ENCODE results near the gene HLF.

Gene HLF

GRCh38 chr17:55307879-55308278 is 43.1 kb downstream of the HLF start:
- no peak for DNase-seq

DNA sequence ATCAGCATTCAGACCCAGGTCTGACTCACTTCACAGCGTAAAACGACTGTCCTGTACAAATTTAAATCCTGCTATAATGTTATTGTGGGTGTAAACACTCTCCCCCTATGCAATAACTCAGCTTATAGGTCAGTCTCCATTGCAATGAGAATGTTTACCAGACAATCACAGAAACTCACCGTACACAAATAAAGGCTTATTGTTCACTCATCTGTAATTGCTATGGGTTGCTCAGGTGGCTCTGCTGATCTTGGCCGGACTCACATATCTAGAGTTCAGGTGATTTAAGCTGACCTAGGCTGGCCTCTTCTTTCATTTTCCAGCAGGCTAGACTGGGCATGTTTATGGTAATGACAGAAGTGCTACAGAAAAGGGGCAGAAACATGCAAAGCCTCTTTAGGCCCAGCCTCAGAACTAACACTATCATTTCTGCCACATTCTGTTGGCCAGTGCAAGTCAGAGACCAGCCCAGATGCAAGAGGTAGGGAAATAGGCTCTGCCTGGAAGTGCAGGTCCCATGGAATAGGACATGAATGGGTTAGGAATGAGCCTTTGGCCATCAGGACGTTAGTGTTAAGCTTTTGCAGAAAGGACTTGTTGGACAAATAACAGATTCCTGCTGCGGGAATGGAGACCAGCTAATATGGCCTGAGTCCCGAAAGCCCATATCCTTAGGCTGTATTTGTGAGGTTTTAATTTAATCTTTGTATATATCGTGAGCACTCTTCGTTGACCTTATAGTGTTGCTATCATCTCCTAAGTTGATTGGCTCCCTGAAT is 44.0 kb downstream of the HLF start:
- DNase-seq = no peak

DNA sequence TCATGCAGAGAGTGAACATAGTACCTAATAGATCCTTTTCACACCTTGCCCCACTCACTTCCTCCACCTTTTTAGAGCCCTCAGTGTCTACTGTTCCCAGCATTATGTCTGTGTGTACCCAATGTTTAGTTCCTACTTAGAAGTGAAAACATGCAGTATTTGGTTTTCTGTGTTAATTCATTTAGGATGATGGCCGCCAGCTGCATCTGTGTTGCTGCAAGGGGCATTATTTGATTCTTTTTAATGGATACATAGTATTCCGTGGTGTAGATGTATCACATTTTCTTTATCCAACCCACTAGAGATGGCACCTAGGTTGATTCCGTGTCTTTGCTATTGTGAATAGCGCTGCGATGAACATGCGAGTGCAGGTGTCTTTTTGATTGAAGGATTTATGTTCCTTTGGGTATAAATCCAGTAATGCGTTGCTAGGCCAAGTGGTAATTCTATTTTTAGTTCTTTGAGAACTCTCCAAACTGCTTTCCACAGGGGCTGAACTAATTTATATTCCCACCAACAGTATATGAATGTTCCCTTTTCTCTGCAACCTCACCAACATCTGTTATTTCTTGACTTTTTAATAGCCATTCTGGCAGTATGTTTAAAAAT is 47.1 kb downstream of the HLF start:
- no peak for DNase-seq

DNA sequence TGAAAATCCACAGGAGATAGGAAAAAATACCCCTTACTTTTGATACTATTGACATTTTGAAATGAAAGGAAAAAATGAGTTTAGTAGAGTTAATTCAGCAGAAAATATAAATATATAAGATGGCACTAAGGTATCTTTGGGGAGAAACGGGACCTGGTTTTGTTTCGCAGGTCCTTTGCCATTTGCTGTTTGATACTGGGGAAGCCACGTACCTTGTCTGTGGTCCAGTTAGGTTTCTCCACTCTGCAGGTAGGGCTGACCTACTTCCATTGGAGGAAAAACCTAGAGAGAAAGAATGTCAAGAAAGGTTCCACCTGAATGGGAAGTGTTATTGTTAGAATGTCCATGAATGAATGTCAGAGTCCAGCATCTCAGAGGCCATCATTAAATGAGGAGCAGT is 48.1 kb downstream of the HLF start:
- DNase-seq = no peak

DNA sequence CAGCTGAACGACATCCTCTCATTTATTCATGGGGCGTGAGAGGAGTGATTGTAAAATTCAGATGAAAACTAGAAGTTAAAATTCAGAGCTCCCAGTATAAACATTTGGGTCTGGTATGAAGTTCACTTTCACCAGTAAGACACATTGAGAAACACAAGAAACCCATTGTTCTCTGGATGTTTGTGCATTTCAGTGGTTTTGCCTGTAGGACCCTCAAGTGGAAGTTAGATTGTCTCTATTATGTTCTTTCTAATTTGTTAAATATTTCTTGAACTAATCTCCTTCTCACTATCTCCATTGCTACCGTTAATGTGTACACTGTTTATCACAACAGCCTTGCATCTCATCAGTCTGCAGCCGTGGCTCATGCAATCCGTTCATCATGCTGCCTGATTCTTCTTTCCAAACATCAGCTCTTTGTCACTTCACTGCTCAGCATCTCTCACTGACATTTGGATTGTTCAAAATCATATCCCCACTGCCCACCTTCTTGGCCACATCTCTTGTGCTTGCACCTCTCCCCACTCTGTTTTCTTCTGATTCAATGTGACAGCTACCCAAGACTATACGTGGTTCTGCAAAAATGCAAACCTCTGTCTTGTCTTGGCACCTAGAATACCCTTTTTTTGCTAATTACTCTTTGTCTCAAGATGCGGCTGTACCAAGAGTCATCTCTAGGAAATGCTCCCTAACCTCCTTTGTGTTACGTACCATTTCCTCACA is 49.5 kb downstream of the HLF start:
- no peak for DNase-seq

GRCh38 chr17:55314784-55315491 is 50.2 kb downstream of the HLF start:
- DNase-seq = peak in 8 of 56 donors; percentile 1 to 47 (median 14)

DNA sequence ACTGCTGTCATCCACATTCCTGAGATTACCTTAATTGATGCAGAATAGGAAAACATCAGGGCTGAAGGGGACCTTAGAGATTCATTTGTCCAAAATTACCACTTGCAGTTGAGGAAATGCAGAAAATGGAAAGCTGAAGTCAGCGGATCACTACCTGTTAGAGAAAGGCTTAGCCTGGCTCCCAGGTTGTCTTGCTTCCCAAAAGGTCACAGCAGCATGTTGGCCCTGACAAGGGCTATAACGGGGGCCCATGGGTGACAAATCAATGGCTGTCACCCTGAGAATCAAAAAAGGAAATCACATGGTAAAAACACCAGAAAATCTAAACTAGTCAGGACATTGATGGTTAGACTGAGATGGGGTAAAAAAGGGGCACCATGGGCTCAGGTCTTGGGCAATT is 51.7 kb downstream of the HLF start:
- DNase-seq = no peak

DNA sequence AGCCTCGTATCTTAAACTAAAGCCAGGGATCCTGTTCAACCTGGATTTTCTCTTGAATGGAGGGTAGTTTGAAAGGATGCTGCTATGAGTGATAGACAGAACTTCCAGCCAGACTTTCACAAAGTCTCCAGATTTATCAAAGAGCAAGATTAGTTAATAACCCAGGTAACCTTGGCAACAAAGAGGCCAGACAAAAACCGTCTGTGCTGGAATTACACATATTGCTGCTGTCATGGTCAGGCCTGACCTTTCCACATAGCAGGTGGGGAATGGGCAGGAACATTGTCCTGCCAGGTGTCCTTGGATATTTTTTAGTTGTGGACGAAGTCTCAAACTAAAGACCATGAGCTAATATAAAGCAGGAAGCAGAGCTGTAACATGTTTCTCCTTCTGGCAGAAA is 52.5 kb downstream of the HLF start:
- DNase-seq = no peak

DNA sequence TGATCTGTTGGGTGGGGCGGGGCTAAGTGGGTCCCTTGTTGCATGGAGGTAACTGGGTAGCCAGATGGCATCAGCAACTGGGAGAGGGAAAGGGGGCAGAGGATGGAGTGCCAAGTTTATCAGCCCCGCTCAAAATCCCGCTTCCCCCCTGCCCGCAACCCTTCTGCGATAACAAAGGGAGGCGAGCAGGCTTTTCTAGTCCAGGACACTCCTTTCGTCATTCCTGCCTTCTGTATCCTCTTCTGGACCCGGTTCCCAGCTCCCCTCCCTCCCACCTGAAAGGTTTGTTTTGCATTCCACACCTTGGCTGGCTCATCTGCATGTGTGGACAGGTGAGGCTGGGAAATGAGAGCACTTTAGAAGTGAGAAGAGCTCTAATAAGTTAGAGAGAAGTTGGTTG is 53.3 kb downstream of the HLF start:
- DNase-seq = no peak

- no peak for DNase-seq
Observed at GRCh38 chr17:55318715-55319487, 54.1 kb downstream of the HLF start.

DNA sequence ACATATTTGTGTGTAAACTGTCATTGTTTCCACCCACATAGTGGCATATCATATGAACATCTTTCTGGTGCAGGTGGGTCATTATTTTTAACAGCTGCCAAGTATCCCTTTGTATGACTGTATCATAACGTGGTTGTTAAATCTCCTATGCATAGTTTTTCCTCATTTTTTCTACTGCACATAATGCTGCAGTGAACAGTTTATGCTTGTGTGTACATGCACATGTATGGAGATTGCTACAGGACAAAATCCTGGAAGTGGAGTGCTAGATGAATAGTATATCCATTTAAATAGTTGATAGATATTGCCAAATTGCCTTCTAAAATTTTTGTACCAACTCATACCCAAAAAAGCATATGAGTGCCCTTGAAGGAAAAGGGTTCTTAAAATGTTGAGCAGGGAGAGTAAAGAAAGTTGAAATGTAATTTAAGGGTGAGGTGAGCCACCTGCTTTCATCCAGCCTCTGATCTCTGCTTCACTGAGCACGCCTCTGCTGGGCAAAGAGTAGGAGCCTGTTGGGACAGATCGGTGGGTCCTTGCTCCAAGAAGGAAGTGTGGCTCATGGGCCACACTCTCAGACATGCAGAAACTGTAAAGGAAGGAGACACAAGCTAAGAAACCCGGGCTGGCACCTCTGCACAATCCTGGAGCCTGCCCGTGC is 55.3 kb downstream of the HLF start:
- DNase-seq = no peak

DNA sequence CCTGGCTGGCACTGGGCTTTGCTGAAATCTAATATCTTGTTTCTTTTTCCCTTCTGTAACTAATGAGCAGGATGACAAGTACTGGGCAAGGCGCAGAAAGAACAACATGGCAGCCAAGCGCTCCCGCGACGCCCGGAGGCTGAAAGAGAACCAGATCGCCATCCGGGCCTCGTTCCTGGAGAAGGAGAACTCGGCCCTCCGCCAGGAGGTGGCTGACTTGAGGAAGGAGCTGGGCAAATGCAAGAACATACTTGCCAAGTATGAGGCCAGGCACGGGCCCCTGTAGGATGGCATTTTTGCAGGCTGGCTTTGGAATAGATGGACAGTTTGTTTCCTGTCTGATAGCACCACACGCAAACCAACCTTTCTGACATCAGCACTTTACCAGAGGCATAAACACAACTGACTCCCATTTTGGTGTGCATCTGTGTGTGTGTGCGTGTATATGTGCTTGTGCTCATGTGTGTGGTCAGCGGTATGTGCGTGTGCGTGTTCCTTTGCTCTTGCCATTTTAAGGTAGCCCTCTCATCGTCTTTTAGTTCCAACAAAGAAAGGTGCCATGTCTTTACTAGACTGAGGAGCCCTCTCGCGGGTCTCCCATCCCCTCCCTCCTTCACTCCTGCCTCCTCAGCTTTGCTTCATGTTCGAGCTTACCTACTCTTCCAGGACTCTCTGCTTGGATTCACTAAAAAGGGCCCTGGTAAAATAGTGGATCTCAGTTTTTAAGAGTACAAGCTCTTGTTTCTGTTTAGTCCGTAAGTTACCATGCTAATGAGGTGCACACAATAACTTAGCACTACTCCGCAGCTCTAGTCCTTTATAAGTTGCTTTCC is 56.0 kb downstream of the HLF start:
- peak in 22 of 56 donors; percentile 1 to 63 (median 14) for DNase-seq

DNA sequence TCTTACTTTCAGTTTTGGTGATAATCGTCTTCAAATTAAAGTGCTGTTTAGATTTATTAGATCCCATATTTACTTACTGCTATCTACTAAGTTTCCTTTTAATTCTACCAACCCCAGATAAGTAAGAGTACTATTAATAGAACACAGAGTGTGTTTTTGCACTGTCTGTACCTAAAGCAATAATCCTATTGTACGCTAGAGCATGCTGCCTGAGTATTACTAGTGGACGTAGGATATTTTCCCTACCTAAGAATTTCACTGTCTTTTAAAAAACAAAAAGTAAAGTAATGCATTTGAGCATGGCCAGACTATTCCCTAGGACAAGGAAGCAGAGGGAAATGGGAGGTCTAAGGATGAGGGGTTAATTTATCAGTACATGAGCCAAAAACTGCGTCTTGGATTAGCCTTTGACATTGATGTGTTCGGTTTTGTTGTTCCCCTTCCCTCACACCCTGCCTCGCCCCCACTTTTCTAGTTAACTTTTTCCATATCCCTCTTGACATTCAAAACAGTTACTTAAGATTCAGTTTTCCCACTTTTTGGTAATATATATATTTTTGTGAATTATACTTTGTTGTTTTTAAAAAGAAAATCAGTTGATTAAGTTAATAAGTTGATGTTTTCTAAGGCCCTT is 56.8 kb downstream of the HLF start:
- no peak for DNase-seq

- DNase-seq = no peak
Observed at GRCh38 chr17:55322453-55322985, 57.8 kb downstream of the HLF start.

DNA sequence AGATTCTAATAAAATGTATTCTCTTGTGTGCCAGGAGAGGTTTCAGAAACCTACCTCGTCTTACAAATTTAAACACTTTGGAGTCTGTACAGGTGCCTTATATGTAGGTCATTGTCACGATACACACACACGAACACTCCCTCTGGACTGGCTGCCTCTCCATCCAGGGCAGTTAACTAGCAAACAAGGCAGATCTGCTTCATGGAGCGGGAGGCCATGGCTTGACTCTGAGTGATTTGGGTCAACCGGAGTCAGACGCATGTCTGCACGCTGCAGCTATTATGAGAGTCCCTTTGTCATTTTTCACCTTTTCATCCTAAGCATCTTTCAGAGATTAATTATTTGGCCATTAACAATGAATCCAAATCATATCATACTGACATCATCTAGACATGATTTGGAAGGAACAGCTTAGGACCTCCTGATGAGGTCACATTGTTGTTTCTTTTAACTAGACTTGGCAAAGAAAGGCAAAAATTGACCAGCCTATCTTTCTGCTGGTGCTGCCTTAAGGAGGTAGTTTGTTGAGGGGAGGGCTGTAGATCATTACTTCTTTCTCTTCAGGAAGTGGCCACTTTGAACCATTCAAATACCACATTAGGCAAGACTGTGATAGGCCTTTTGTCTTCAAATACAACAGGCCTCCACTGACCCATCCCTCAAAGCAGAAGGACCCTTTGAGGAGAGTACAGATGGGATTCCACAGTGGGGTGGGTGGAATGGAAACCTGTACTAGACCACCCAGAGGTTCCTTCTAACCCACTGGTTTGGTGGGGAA is 58.9 kb downstream of the HLF start:
- no peak for DNase-seq

DNA sequence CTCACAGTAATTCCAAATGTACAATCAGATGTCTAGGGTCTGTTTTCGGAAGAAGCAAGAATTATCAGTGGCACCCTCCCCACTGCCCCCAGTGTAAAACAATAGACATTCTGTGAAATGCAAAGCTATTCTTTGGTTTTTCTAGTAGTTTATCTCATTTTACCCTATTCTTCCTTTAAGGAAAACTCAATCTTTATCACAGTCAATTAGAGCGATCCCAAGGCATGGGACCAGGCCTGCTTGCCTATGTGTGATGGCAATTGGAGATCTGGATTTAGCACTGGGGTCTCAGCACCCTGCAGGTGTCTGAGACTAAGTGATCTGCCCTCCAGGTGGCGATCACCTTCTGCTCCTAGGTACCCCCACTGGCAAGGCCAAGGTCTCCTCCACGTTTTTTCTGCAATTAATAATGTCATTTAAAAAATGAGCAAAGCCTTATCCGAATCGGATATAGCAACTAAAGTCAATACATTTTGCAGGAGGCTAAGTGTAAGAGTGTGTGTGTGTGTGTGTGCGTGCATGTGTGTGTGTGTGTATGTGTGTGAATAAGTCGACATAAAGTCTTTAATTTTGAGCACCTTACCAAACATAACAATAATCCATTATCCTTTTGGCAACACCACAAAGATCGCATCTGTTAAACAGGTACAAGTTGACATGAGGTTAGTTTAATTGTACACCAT is 59.7 kb downstream of the HLF start:
- DNase-seq = no peak

GRCh38 chr17:55325406-55325805 is 60.6 kb downstream of the HLF start:
- DNase-seq = no peak

All from nucleus accumbens (tissue), 56 donors.